ENCODE data around the gene KCND2. TPM values are rescaled to one million over a fixed set of nuclear protein-coding genes. Genes with fewer than 3 reads are reported as not detected.

The KCND2 gene
- total and polyA plus RNA-seq, 2 of the 8 experiments (the other 6 are each of a cell fraction or from before 2014, with no cell fraction given) = 4.6 to 7.7 TPM

- no peak overlapping the region for H2AFZ ChIP-seq (ENCODE audit: low read length)
- H3K4me2 ChIP-seq (ENCODE audit: insufficient read depth in 1 of 2, low read depth in 2 of 2, low read length in 2 of 2) = no peak overlapping the region
- H3K23me2 ChIP-seq (ENCODE audit: low read depth, low read length) = no peaks in the 10 kb centered on the region
- no peak overlapping the region for H4K8ac ChIP-seq (ENCODE audit: extremely low read depth, insufficient read depth, low read length)
- H3K36me3 ChIP-seq (ENCODE audit: control insufficient read depth in 2 of 4, insufficient read depth in 4 of 4, low read length in 3 of 4) = no peaks in the 10 kb centered on the region
- H3K9me3 ChIP-seq (ENCODE audit: insufficient read depth in 2 of 2, low read depth in 1 of 2, low read length in 1 of 2) = peaks cover 0 to 5% of the 10 kb centered on the region in 2 experiments; a peak in 2 of 4 replicates
- H4K20me1 ChIP-seq (replicated peaks in 1 of 2; ENCODE audit: control insufficient read depth in 1 of 2, insufficient read depth in 2 of 2, low read length in 2 of 2) = no peaks in the 10 kb centered on the region
- H3K4me3 ChIP-seq (ENCODE audit: extremely low read depth in 1 of 4, insufficient read depth in 2 of 4, low read depth in 3 of 4, low read length in 4 of 4) = no peak overlapping the region
- H4K5ac ChIP-seq (ENCODE audit: insufficient read length, low read depth, low read length) = no peak overlapping the region
- no peak overlapping the region for H3K9ac ChIP-seq (replicated peaks in 1 of 4; ENCODE audit: extremely low read depth in 1 of 4, low read depth in 3 of 4, low read length in 3 of 4)
- no peak overlapping the region for H2AK5ac ChIP-seq (ENCODE audit: low read depth, low read length)
- H4K91ac ChIP-seq (replicated peaks; ENCODE audit: insufficient read length, low read length) = no peak overlapping the region
- H3K18ac ChIP-seq (ENCODE audit: extremely low read depth, low read length) = no peak overlapping the region
- H3K4ac ChIP-seq (replicated peaks; ENCODE audit: insufficient read length, low read depth, low read length) = no peak overlapping the region
- H3K4me1 ChIP-seq (replicated peaks in 1 of 4; ENCODE audit: control insufficient read depth in 3 of 4, insufficient read depth in 4 of 4, low read length in 3 of 4) = peaks cover 0 to 2% (median 0%) of the 10 kb centered on the region in 4 experiments; a peak in 1 of 7 replicates
- H3K79me2 ChIP-seq (ENCODE audit: control insufficient read depth in 1 of 2, insufficient read depth in 2 of 2, low read length in 2 of 2) = no peaks in the 10 kb centered on the region
- no peak overlapping the region for H3K56ac ChIP-seq (replicated peaks; ENCODE audit: insufficient read length, low read depth, low read length)
- POLR2A ChIA-PET (ENCODE audit: partially characterized antibody) = no interaction called here
- no peaks in the 10 kb centered on the region for H3K79me1 ChIP-seq (ENCODE audit: low read depth, low read length)
- H2BK5ac ChIP-seq (ENCODE audit: low read depth, low read length) = peak overlapping the region; percentile 21; the same call in 1 of the 2 replicates
- H2BK12ac ChIP-seq (ENCODE audit: low read depth, low read length) = no peak overlapping the region
- CTCF ChIA-PET (ENCODE audit: partially characterized antibody) = no interaction called here
- no peak overlapping the region for H2BK20ac ChIP-seq (ENCODE audit: low read length)
- FAIRE-seq = no peak
- H3K23ac ChIP-seq (ENCODE audit: insufficient read length) = no peak overlapping the region
- 89% methylated on average over 2 of the region's 2 CpGs; no CpG with 5 or more reads in 1 of the 2 experiments for whole genome bisulfite sequencing, 2 experiments (ENCODE audit: extremely low coverage in 1 of 2, insufficient coverage in 1 of 2, insufficient read length in 1 of 2, insufficient replicate concordance in 2 of 2, low coverage in 1 of 2, low lambda C conversion rate in 2 of 2, missing lambda C conversion rate in 1 of 2)
- TF ChIP-seq RBBP5 (IDR thresholded peaks at IDR 0.05; ENCODE audit: borderline replicate concordance, low read depth, low read length) = no peak
- no peak overlapping the region for H3K14ac ChIP-seq (ENCODE audit: insufficient read length)
- H3K27ac ChIP-seq (ENCODE audit: low read depth, low read length) = no peak overlapping the region
- DNase-seq (ENCODE audit: low read depth in 1 of 2, low spot score in 2 of 2) = no peak
- H2BK15ac ChIP-seq (ENCODE audit: low read length) = no peak overlapping the region
- no peaks in the 10 kb centered on the region for H3K27me3 ChIP-seq (replicated peaks in 1 of 4; ENCODE audit: control insufficient read depth in 3 of 4, extremely low read depth in 1 of 4, insufficient read depth in 3 of 4, low read length in 3 of 4)
- no peak overlapping the region for H2BK120ac ChIP-seq (replicated peaks; ENCODE audit: low read depth, low read length)
Observed at GRCh38 chr7:120691915-120692314, 418.9 kb downstream of the KCND2 start.
